Muscle layer of duodenum (tissue), 2 donors: ENCODE results near the gene THOC7.

ENCODE experiments used
- H3K27ac ChIP-seq: one replicate; pipeline ENCODE4 v1.7.0; 2013; ENCODE audit warnings: mild to moderate bottlenecking, low read length
- H3K27me3 ChIP-seq: one replicate; pipeline ENCODE4 v1.7.0; 2013; ENCODE audit warnings: low read depth, mild to moderate bottlenecking, control low read depth, low read length
- H3K36me3 ChIP-seq, 2 donors: one replicate each; pipeline ENCODE4 v1.7.0; 2013; ENCODE audit warnings: low read length in 2 of 2, control low read depth in 1 of 2, mild to moderate bottlenecking in 1 of 2; ENCODE audit not compliant: insufficient read depth in 2 of 2, control insufficient read depth in 1 of 2
- H3K4me1 ChIP-seq, 2 donors: one replicate each; pipeline ENCODE4 v1.7.0; 2013; ENCODE audit warnings: low read length in 2 of 2, mild to moderate bottlenecking in 2 of 2, control low read depth in 1 of 2, moderate library complexity in 1 of 2; ENCODE audit not compliant: insufficient read depth in 2 of 2, control insufficient read depth in 1 of 2
- H3K4me3 ChIP-seq, 2 donors: one replicate each; pipeline ENCODE4 v1.7.0; 2013; ENCODE audit warnings: low read length in 2 of 2, low read depth in 1 of 2, mild to moderate bottlenecking in 1 of 2
- H3K9me3 ChIP-seq, 2 donors: one replicate each; pipeline ENCODE4 v1.7.0; 2013; ENCODE audit warnings: low read length in 2 of 2, control low read depth in 1 of 2, mild to moderate bottlenecking in 1 of 2; ENCODE audit not compliant: control insufficient read depth in 1 of 2
- donor health status: healthy.

THOC7 gene

DNA sequence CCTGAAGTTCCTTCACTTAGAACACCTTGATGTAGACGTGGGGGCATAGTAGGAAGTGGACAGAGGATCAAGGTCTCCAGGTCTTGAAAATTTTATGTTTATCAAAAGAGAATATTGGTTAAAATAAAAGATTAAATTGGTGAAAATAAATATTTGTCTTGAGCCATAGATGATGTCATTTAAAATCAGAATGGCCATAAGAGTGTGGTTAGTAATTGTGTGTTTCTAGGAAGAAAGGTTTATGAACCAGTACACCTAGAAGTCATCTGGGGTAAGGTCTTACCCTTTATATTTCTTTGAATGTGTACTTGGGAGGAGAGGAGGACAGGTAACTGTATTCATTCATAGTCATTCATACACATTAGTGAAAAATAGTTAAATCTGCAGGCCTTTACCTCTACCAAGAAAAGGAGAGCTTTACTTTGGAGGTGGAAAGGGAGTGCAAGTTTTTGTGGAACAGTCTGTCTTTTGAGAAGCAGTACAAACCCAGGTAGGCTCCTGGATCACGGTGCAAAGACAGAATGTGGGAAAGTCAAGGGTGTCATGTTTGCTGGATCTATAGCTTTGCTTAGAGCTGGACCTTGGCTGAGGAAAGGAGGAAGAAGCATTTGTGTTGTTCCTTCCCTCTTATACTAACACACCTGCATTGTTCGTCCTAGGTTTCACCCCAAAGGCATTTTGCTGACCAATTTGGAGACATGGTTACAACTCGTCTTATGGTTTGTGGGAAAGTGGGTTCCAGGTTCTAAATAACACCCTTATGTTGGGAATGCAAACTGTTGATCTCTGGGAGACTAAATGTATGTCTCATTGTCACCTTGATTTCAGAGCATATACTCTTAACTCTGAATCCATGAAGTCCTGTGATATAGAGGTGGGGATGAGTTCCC, 42.4 kb upstream of the THOC7 start:
- peaks cover 3 to 4% of the 10 kb centered on the region in 2 donors for H3K4me1 ChIP-seq
- H3K27ac ChIP-seq: no peak overlapping the region
- no peak overlapping the region for H3K4me3 ChIP-seq
- no peaks in the 10 kb centered on the region for H3K27me3 ChIP-seq
- H3K9me3 ChIP-seq: no peaks in the 10 kb centered on the region
- no peaks in the 10 kb centered on the region for H3K36me3 ChIP-seq

DNA sequence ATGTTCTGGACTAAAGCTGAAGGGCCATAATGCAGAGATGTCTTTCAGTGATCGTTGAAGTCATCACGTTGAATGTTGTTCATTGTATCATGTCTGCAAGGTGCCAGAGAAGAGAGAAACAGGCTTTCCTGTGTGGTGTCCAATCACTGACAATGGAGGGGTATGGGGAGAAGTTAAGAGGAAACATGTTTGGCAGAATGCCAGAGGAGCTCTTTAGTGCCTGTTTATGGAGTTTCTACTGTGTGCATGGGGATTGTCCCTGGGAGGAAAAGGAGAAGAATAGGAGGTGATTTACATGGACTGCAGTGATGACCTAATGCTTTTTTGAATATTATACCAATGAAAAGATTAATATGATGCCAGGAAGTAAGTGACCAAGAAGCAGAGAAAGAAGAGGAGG, 36.9 kb upstream of the THOC7 start:
- Histone ChIP-seq H3K4me1 (peaks cover 0 to 6% of the 10 kb centered on the region in 2 donors), H3K27ac (no peak overlapping the region), H3K4me3 (no peak overlapping the region), H3K27me3 (no peaks in the 10 kb centered on the region), H3K36me3 (peaks cover 4 to 6% of the 10 kb centered on the region in 2 donors), H3K9me3 (no peaks in the 10 kb centered on the region)

DNA sequence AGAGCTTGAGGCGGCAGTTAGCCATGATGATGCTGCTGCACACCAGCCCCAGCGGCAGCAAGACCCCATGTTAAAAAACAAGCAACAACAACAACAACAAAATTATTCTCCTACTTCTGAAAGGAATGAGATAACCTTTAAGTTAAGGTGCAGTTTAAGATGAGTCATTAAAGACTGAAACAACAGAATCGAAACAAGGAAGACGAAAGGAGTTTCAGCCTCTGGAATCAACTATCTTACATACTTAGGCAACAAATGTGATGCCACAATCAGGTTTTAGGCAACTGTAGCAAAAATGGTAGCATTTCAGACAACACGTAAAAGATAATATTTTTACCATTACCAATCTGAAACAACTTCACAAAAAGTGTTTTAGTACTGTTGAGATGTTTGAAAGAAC, 36.4 kb upstream of the THOC7 start:
- Histone ChIP-seq H3K9me3 (no peaks in the 10 kb centered on the region), H3K4me1 (peaks cover 0 to 10% of the 10 kb centered on the region in 2 donors)

DNA sequence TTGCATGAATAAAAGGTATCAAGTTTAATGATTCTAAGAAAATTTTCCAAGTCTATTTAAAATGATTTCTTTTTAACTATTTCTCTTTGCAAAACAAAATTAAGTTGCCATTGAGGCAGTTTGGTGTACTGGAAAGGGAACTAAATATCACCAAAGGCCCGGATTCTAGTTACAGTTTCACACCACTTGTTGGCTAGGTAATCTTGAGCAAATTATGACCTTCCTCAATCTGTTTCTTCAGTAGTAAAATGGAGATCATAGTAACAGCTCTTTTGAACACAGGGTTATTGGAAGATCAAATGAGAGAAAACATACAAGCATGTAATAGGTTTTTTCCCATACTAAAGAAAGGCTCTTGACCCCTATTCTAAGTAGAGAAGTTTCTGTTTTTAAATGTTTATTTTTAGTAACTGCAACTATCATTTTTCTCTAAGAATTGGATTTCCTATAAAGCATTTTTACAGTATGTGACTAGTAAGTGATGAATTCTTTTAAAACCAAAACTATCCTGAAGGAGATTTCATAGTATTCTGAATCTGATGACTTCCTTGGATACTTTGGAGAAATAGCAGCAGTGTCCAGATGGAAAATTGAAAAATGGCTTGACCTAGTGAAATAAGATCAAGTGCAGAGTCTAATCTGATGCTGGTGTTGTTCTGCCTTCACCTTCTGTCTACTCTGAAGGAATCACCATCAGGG, 32.9 kb upstream of the THOC7 start:
- Histone ChIP-seq H3K27ac (no peak overlapping the region), H3K9me3 (no peaks in the 10 kb centered on the region), H3K27me3 (no peaks in the 10 kb centered on the region), H3K4me3 (no peak overlapping the region), H3K36me3 (peaks cover 4 to 6% of the 10 kb centered on the region in 2 donors), H3K4me1 (peaks cover 0 to 10% of the 10 kb centered on the region in 2 donors)

More for the DNA sequence above, 36.4 kb upstream of the THOC7 start:
- Histone ChIP-seq H3K4me3 (no peak overlapping the region), H3K36me3 (peaks cover 4 to 6% of the 10 kb centered on the region in 2 donors), H3K27me3 (no peaks in the 10 kb centered on the region), H3K27ac (no peak overlapping the region)

DNA sequence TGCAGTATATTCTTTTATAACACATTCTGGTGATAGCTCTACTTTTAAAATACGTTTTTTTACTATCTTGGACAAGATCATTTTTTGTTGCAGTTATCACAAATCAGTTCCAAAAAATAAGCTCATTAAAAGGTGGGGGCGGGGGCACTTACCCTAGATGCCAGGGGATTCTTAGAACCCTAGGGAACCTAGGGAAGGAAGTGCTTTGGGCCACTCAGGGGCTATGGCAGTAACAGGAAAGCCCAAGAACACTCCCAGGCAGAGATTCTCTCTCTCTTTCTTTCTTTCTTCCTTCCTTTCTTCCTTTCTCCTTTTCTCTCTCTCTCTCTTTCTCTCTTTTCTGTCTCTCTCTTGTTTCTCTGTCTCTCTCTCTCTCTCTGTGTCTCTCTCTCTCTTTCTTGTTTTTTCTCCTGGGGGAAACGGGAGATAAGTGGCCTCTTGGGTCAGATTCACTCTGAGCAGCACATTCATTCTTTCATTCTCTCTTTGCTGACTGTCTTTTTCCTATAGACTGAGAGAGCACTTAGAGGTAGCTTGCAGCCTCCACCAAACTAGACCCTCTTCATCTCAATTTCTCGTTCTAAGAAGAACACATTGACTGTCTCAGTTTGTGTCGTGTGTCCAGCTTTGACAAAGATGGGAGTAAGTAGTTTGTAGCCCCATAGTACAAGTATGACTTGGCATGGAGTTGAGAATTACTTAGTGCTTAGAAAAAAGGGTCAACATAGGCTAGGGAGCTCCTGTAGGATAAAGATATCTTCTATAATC, 32.0 kb upstream of the THOC7 start:
- Histone ChIP-seq H3K36me3 (peaks cover 4 to 6% of the 10 kb centered on the region in 2 donors), H3K4me1 (peaks cover 0 to 10% of the 10 kb centered on the region in 2 donors), H3K27me3 (no peaks in the 10 kb centered on the region), H3K4me3 (no peak overlapping the region), H3K27ac (no peak overlapping the region), H3K9me3 (no peaks in the 10 kb centered on the region)

DNA sequence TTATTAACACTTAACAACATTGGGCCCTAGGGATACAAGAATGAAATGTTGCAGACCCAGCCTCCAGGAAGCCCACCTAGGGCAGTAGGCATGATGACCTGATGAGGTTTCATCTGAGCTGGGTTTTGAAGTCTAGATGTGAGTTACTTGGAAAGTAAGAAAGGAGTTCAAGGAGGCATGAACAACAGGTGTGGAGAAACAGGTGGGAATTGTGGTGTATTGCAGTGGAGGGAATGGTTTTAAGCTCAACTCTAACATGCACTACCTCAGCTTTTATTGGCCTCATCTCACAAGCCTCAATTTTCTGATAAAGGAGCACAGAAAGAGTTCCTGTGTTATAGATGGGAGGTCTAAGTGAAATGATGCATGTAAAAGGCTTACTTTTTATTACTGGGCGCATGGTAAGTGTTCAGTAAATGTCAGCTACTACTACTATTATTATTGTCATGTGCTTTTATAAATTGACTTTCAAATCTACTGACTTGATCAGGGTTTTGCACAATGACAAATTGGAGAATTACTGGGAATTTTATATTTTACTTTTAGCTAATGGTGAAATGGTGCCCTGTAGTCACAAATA, 29.3 kb upstream of the THOC7 start:
- no peaks in the 10 kb centered on the region for H3K27me3 ChIP-seq
- H3K4me1 ChIP-seq: peaks cover 0 to 10% of the 10 kb centered on the region in 2 donors
- no peaks in the 10 kb centered on the region for H3K9me3 ChIP-seq
- no peak overlapping the region for H3K27ac ChIP-seq
- no peak overlapping the region for H3K4me3 ChIP-seq
- H3K36me3 ChIP-seq: no peaks in the 10 kb centered on the region

DNA sequence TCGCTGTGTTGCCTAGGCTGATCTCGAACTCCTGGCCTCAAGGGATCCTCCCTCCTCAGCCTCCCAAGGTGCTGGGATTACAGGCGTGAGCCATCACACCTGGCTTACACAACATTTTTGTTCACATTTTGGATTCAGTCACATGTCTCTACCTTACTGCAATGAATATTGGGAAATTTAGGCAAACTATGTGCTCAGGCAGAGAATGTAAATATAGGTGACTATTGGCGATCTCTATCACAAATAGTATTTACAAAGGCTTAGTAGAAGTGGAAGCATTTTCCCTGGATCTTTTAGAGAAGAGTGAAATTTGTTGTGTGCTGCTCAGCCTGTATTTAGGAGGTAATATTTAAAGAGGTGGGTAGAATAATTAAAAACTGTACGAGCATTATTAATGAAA, 27.9 kb upstream of the THOC7 start:
- Histone ChIP-seq H3K27ac (no peak overlapping the region), H3K4me3 (no peak overlapping the region), H3K36me3 (no peaks in the 10 kb centered on the region), H3K27me3 (no peaks in the 10 kb centered on the region), H3K9me3 (no peaks in the 10 kb centered on the region), H3K4me1 (peaks cover 0 to 17% of the 10 kb centered on the region in 2 donors)

DNA sequence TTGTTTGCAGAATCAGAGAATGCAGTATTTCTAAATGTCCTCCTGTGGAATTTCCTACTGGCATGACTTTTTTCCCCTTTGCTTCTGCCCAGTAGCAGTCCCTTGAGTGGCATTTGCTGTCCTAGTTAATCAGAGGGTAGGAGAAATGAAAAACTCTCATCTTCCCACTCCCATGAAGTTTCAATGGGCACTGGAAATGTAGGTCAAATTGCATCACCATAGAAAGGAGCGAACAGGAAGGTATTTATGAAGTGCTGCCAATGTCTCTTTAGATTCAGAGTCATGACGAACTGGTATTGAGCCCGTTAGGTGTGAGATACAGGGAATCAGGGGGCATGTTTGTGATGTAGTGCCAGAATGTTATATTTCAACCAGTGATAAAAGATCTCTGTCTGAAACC, 23.3 kb upstream of the THOC7 start:
- H3K27ac ChIP-seq: no peak overlapping the region
- H3K9me3 ChIP-seq: no peaks in the 10 kb centered on the region
- H3K36me3 ChIP-seq: no peaks in the 10 kb centered on the region
- peaks cover 0 to 11% of the 10 kb centered on the region in 2 donors for H3K4me1 ChIP-seq
- no peak overlapping the region for H3K4me3 ChIP-seq
- H3K27me3 ChIP-seq: no peaks in the 10 kb centered on the region

DNA sequence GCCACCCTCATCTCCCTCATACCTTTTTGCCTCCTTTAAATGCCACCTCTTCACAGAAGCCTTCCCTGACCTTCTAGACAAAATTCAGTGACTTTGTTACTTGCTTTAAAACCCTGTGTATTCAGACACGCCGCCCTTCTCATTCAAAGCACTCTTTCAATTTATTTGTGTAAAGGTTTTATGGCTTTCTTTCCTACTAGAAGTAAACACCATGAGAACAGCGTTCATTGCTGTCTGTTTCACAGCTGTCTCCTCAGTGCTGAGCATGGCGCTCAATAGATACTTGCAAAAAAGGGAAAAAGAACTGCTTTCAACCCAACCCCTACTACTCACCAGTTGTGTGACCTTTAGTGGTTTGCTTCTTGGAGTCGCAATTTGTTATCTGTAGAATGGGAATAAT, 17.0 kb upstream of the THOC7 start:
- Histone ChIP-seq H3K4me1 (peaks cover 15 to 29% of the 10 kb centered on the region in 2 donors), H3K27ac (no peak overlapping the region), H3K27me3 (no peaks in the 10 kb centered on the region), H3K36me3 (no peaks in the 10 kb centered on the region), H3K4me3 (no peak overlapping the region), H3K9me3 (no peaks in the 10 kb centered on the region)

DNA sequence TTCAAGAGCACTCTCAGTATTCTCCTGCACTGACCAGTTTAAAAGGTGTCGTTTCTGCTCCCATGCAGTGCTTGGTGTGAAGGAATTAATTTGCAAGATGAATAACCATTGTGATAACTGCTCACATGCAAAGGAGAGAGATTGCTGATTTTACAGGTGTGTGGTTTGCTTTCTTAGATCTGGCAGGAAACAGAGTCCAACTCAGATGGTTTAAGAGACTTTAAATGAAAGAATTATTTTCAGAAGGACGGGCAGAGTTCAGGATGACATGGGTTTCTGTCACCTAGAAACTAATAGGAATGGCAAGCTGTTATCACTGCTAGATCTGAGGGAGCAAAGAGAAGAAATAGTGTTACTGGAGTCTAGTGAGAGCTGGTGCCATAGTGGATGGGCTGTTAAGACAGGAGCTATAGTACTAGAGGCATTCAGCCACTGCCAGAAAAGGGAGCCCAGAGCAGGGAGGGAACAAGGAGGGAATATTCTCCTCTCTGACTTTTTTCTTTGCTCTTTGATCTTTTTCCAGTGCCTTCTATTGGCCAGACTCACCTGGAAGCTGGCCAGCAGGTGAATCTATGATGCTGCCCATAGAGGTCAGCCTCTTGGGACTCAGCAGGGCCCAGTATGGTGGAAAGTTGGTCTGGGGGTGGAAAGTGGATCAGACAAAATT, 14.9 kb upstream of the THOC7 start:
- Histone ChIP-seq H3K4me1 (peaks cover 15 to 29% of the 10 kb centered on the region in 2 donors), H3K27me3 (no peaks in the 10 kb centered on the region), H3K27ac (no peak overlapping the region), H3K4me3 (no peak overlapping the region), H3K9me3 (no peaks in the 10 kb centered on the region), H3K36me3 (no peaks in the 10 kb centered on the region)
